ENCODE data around the gene TNNC1. TPM values are rescaled to one million over a fixed set of nuclear protein-coding genes. Genes with fewer than 3 reads are reported as not detected.

Gene TNNC1
- total RNA-seq, 1 experiment from 2014 or later = not detected

GRCh38 chr3:52480768-52481715 lies 27.2 kb upstream of the TNNC1 start:
- Histone ChIP-seq H3K27me3 (ENCODE audit: low read length) (no peaks in the 10 kb centered on the region), H3K9me2 (replicated peaks; ENCODE audit: insufficient read depth, low read length) (no peaks in the 10 kb centered on the region), H2AFZ (ENCODE audit: low read length) (no peak overlapping the region), H3K27ac (ENCODE audit: low read length) (no peak overlapping the region), H3K4me2 (ENCODE audit: low read depth, low read length, poor library complexity, severe bottlenecking) (no peak overlapping the region), H4K20me1 (ENCODE audit: insufficient read depth, low read depth, low read length) (no peaks in the 10 kb centered on the region), H3K9me3 (ENCODE audit: low read length) (no peaks in the 10 kb centered on the region), H3K79me2 (ENCODE audit: low read length) (no peaks in the 10 kb centered on the region), H3K9ac (ENCODE audit: low read length) (no peak overlapping the region), H3K4me3 (ENCODE audit: low read length) (no peak overlapping the region), H3K36me3 (ENCODE audit: insufficient read depth, low read length) (peaks cover 12% of the 10 kb centered on the region; the same call in 1 of the 2 replicates), H3K4me1 (ENCODE audit: low read length) (no peaks in the 10 kb centered on the region)
- DNase-seq = no peak

- H3K4me2 ChIP-seq (ENCODE audit: low read depth, low read length, poor library complexity, severe bottlenecking) = no peak overlapping the region
- no peak overlapping the region for H3K9ac ChIP-seq (ENCODE audit: low read length)
- no peak overlapping the region for H3K27ac ChIP-seq (ENCODE audit: low read length)
- H3K9me2 ChIP-seq (replicated peaks; ENCODE audit: insufficient read depth, low read length) = no peaks in the 10 kb centered on the region
- no peak overlapping the region for H2AFZ ChIP-seq (ENCODE audit: low read length)
- H3K4me3 ChIP-seq (ENCODE audit: low read length) = no peak overlapping the region
- H3K79me2 ChIP-seq (ENCODE audit: low read length) = no peaks in the 10 kb centered on the region
- no peaks in the 10 kb centered on the region for H4K20me1 ChIP-seq (ENCODE audit: insufficient read depth, low read depth, low read length)
- DNase-seq = no peak
- H3K27me3 ChIP-seq (ENCODE audit: low read length) = no peaks in the 10 kb centered on the region
- no peaks in the 10 kb centered on the region for H3K9me3 ChIP-seq (ENCODE audit: low read length)
- H3K36me3 ChIP-seq (ENCODE audit: insufficient read depth, low read length) = peaks cover 15% of the 10 kb centered on the region; the same call in 1 of the 2 replicates
- H3K4me1 ChIP-seq (ENCODE audit: low read length) = no peaks in the 10 kb centered on the region
These were observed 26.2 kb upstream of the TNNC1 start for GRCh38 chr3:52479877-52480575.

GRCh38 chr3:52479037-52479876 lies 25.4 kb upstream of the TNNC1 start:
- H3K4me2 ChIP-seq (ENCODE audit: low read depth, low read length, poor library complexity, severe bottlenecking) = no peak overlapping the region
- peaks cover 15% of the 10 kb centered on the region; the same call in 1 of the 2 replicates for H3K36me3 ChIP-seq (ENCODE audit: insufficient read depth, low read length)
- no peaks in the 10 kb centered on the region for H4K20me1 ChIP-seq (ENCODE audit: insufficient read depth, low read depth, low read length)
- H3K9me3 ChIP-seq (ENCODE audit: low read length) = no peaks in the 10 kb centered on the region
- H3K4me3 ChIP-seq (ENCODE audit: low read length) = no peak overlapping the region
- no peaks in the 10 kb centered on the region for H3K4me1 ChIP-seq (ENCODE audit: low read length)
- no peaks in the 10 kb centered on the region for H3K27me3 ChIP-seq (ENCODE audit: low read length)
- H2AFZ ChIP-seq (ENCODE audit: low read length) = no peak overlapping the region
- DNase-seq = no peak
- no peak overlapping the region for H3K9ac ChIP-seq (ENCODE audit: low read length)
- H3K27ac ChIP-seq (ENCODE audit: low read length) = no peak overlapping the region
- H3K9me2 ChIP-seq (replicated peaks; ENCODE audit: insufficient read depth, low read length) = no peaks in the 10 kb centered on the region
- H3K79me2 ChIP-seq (ENCODE audit: low read length) = no peaks in the 10 kb centered on the region

GRCh38 chr3:52477796-52478095 lies 23.9 kb upstream of the TNNC1 start:
- H3K4me1 ChIP-seq (ENCODE audit: low read length) = no peaks in the 10 kb centered on the region

GRCh38 chr3:52477076-52477795 lies 23.4 kb upstream of the TNNC1 start:
- H3K4me2 ChIP-seq (ENCODE audit: low read depth, low read length, poor library complexity, severe bottlenecking) = no peak overlapping the region
- H3K27me3 ChIP-seq (ENCODE audit: low read length) = no peaks in the 10 kb centered on the region
- H3K27ac ChIP-seq (ENCODE audit: low read length) = no peak overlapping the region
- H4K20me1 ChIP-seq (ENCODE audit: insufficient read depth, low read depth, low read length) = no peaks in the 10 kb centered on the region
- peaks cover 30% of the 10 kb centered on the region for H3K36me3 ChIP-seq (ENCODE audit: insufficient read depth, low read length)
- no peaks in the 10 kb centered on the region for H3K79me2 ChIP-seq (ENCODE audit: low read length)
- no peak overlapping the region for H3K4me3 ChIP-seq (ENCODE audit: low read length)
- DNase-seq = peak; percentile 27
- no peaks in the 10 kb centered on the region for H3K4me1 ChIP-seq (ENCODE audit: low read length)
- H3K9me3 ChIP-seq (ENCODE audit: low read length) = no peaks in the 10 kb centered on the region
- H3K9me2 ChIP-seq (replicated peaks; ENCODE audit: insufficient read depth, low read length) = no peaks in the 10 kb centered on the region
- H3K9ac ChIP-seq (ENCODE audit: low read length) = no peak overlapping the region
- no peak overlapping the region for H2AFZ ChIP-seq (ENCODE audit: low read length)

More at GRCh38 chr3:52477796-52478095, 23.9 kb upstream of the TNNC1 start:
- Histone ChIP-seq H3K4me2 (ENCODE audit: low read depth, low read length, poor library complexity, severe bottlenecking) (no peak overlapping the region), H3K36me3 (ENCODE audit: insufficient read depth, low read length) (peaks cover 25% of the 10 kb centered on the region), H3K9me2 (replicated peaks; ENCODE audit: insufficient read depth, low read length) (no peaks in the 10 kb centered on the region), H3K27ac (ENCODE audit: low read length) (no peak overlapping the region), H3K4me3 (ENCODE audit: low read length) (no peak overlapping the region), H2AFZ (ENCODE audit: low read length) (no peak overlapping the region), H3K79me2 (ENCODE audit: low read length) (no peaks in the 10 kb centered on the region), H3K9ac (ENCODE audit: low read length) (no peak overlapping the region), H3K27me3 (ENCODE audit: low read length) (no peaks in the 10 kb centered on the region), H3K9me3 (ENCODE audit: low read length) (no peaks in the 10 kb centered on the region), H4K20me1 (ENCODE audit: insufficient read depth, low read depth, low read length) (no peaks in the 10 kb centered on the region)
- DNase-seq = no peak

GRCh38 chr3:52473026-52473425 lies 19.2 kb upstream of the TNNC1 start:
- no peak for DNase-seq
- Histone ChIP-seq H3K27ac (ENCODE audit: low read length) (no peak overlapping the region), H3K4me3 (ENCODE audit: low read length) (no peak overlapping the region), H2AFZ (ENCODE audit: low read length) (no peak overlapping the region), H3K4me1 (ENCODE audit: low read length) (no peaks in the 10 kb centered on the region), H3K9me2 (replicated peaks; ENCODE audit: insufficient read depth, low read length) (no peaks in the 10 kb centered on the region), H3K27me3 (ENCODE audit: low read length) (no peaks in the 10 kb centered on the region), H3K36me3 (ENCODE audit: insufficient read depth, low read length) (peaks cover 32% of the 10 kb centered on the region), H3K9ac (ENCODE audit: low read length) (no peak overlapping the region), H3K9me3 (ENCODE audit: low read length) (no peaks in the 10 kb centered on the region), H3K4me2 (ENCODE audit: low read depth, low read length, poor library complexity, severe bottlenecking) (no peak overlapping the region), H4K20me1 (ENCODE audit: insufficient read depth, low read depth, low read length) (peaks cover 8% of the 10 kb centered on the region; the same call in 1 of the 2 replicates), H3K79me2 (ENCODE audit: low read length) (no peaks in the 10 kb centered on the region)

- Histone ChIP-seq H3K79me2 (ENCODE audit: low read length) (no peaks in the 10 kb centered on the region), H3K9me2 (replicated peaks; ENCODE audit: insufficient read depth, low read length) (no peaks in the 10 kb centered on the region), H3K9ac (ENCODE audit: low read length) (no peak overlapping the region), H3K9me3 (ENCODE audit: low read length) (no peaks in the 10 kb centered on the region), H3K4me3 (ENCODE audit: low read length) (no peak overlapping the region), H3K36me3 (ENCODE audit: insufficient read depth, low read length) (peaks cover 29% of the 10 kb centered on the region), H4K20me1 (ENCODE audit: insufficient read depth, low read depth, low read length) (peaks cover 8% of the 10 kb centered on the region; the same call in 1 of the 2 replicates), H3K4me1 (ENCODE audit: low read length) (no peaks in the 10 kb centered on the region), H3K4me2 (ENCODE audit: low read depth, low read length, poor library complexity, severe bottlenecking) (no peak overlapping the region), H3K27me3 (ENCODE audit: low read length) (no peaks in the 10 kb centered on the region), H3K27ac (ENCODE audit: low read length) (no peak overlapping the region), H2AFZ (ENCODE audit: low read length) (no peak overlapping the region)
- DNase-seq = no peak
These were observed 18.6 kb upstream of the TNNC1 start for GRCh38 chr3:52472239-52473000.

Data from Karpas-422 (cell line).